D341Med (cell line): ENCODE measurements around the gene CHAC1.

Experiments used
- DNase-seq: peaks from one replicate; pipeline ENCODE4 v3.0.0; 2012; ENCODE audit warnings: low spot score

The CHAC1 gene

GRCh38 chr15:40923551-40923950 lies 29.7 kb upstream of the CHAC1 start:
- no peak for DNase-seq

- DNase-seq = no peak
Measured at GRCh38 chr15:40925495-40925862, 27.8 kb upstream of the CHAC1 start.

- DNase-seq = no peak
Measured at GRCh38 chr15:40925863-40926658, 27.2 kb upstream of the CHAC1 start.

- DNase-seq = no peak
Measured at GRCh38 chr15:40926659-40927494, 26.4 kb upstream of the CHAC1 start.

- DNase-seq = peak; percentile 75
Measured at GRCh38 chr15:40927495-40927872, 25.8 kb upstream of the CHAC1 start.

DNA sequence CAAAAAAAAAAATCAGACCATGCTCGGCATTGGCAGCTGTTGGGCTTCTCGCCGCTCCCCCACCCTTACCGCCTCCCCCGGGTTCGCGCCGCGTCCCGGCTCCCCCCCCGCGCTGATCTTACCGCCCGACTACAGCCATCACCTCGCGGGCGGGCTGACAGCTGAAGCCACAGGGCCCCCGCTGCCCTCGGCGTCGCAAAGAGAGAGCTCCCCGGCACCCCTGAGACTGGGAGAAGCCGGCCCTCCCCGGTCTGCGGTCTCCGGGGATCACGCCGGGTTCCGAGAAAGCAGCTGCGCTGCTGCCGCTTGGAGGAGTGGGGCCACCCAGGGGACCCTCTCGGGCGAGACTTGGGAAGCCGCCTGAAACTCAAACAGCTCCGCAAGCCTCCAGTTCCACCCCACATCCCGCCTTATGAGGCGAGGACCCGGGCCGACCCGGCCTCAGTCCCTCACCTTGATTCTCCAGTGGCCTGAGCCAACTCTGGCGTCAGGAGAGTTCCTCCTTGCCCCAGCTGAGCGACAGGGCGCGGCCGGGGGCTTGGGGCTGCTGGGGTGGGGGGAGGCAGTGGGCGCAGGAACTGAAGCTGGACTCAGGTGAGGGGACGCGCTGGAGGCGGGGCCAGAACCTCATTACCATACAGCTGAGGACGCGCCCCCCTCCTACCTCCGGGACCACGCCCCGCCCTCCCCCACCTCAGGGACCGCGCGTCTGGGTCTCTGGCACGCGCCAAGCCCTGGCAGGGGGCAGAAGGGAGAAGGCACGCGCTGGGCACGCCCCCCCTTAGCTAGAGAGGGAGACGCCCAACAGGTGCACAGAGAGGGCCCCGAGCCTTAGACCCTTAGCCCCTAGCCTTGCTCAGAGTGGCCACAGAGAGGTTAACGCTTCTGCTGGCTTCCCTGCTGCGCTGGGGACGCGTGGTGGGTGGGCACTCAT lies 25.1 kb upstream of the CHAC1 start:
- peak; percentile 72 for DNase-seq

- peak; percentile 83 for DNase-seq
Measured at GRCh38 chr15:40928821-40929659, 24.2 kb upstream of the CHAC1 start, which contains the start of gene DLL4. Gene DLL4, plus strand, starts transcription at chr15:40929340. Its CDS starts 329 bp downstream, at chr15:40929669.

GRCh38 chr15:40929660-40930429 lies 23.4 kb upstream of the CHAC1 start:
- DNase-seq = no peak

- DNase-seq = peak; percentile 69
Measured at GRCh38 chr15:40930430-40931299, 22.6 kb upstream of the CHAC1 start.

DNA sequence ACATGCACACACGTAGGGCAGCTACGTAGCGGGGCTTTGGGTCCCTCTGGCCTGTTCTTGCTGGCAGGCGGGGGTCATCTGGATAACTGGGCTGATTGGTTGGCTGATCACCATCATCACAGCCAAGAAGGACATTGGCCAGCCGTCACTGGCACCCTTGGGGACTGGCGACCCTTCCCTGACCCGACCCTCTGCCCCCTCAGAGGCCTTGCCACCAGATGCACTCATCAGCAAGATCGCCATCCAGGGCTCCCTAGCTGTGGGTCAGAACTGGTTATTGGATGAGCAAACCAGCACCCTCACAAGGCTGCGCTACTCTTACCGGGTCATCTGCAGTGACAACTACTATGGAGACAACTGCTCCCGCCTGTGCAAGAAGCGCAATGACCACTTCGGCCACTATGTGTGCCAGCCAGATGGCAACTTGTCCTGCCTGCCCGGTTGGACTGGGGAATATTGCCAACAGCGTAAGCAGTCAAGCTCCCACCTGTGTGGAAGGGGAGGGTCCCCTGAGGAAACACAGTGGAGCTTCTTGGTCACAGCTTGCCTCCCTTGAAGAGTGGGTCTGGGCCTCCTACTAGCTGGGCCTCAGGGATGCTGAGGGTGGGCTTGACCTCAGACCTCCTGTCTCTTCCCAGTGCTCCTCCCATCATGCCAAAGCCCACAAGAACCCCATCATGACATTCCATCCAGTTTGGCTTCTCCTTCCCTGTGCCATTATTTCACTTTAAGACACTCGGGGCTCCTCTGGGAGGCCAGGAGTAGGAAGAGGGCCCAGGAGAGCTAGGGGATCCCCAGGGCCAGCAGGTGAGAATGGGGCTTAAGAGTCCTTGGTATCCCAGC lies 21.8 kb upstream of the CHAC1 start:
- DNase-seq = no peak

- no peak for DNase-seq
Measured at GRCh38 chr15:40932156-40932555, 21.1 kb upstream of the CHAC1 start.

DNA sequence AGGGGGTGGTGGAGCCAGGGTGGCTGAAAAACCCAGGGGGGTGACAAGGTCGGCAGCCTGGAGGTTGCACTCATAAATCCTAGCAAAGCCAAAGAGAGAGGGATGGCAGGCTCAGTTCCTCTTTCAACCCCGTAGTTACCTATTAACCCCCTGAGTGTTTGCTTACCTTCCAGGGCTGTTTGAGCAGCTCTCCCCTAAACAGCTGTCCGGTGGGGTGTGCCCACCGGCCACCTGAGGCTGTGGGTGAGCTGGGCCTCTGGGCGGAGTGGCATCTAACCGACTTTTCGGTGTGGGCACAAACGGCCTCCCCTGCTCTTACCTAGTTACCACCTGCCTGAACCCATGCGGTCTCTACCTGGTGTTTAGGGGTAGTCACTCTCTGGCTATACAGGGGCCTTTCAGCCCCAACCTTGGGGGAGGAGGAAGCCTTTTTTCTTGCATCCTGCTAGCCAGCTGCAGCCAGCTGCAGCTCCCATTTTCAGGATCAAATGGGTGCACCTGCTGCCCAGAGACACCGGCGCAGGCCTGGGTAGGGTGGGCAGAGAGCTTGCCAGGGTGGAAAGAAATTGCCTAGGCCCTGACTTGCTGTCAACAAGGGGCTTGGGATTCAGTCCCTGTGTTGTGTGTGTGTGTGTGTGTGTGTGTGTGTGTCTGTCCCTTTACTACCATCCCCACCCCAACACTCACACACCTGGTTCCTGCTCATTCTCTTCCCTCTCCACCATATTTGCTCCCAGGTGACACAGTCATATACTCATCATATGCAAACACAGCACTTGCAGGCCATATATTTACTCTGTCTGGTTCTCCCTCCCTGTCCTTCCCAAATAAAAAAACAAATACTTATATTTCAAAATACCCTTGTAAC lies 20.4 kb upstream of the CHAC1 start:
- DNase-seq = no peak

DNA sequence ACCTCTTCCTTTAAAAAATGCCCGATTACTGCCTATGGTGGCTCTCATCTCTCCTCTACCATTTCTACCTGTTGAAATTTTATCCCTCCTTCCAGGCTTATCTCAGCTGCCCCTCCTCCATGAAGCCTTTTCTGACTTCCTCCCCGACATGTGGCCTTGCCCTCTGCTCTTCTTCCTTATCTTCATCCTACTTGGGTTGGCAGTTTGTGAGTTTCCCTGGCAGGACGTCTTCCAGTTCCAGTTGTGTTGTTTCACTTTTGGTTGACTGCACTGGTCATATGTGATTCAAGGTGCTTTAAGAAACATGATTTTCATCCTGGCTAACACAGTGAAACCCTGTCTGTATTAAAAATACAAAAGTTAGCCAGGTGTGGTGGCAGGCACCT lies 19.8 kb upstream of the CHAC1 start:
- no peak for DNase-seq

GRCh38 chr15:40934457-40934856 lies 18.8 kb upstream of the CHAC1 start:
- DNase-seq = no peak

GRCh38 chr15:40936234-40936708 lies 17.0 kb upstream of the CHAC1 start:
- DNase-seq = no peak

GRCh38 chr15:40936709-40937666 lies 16.3 kb upstream of the CHAC1 start:
- no peak for DNase-seq
